Measurements from ENCODE around the gene NCKAP5L.

Gene NCKAP5L

GRCh38 chr12:49795654-49796105 is 32.5 kb downstream of the NCKAP5L start:
- no peak for ATAC-seq
- TF ChIP-seq ISL1 (CRISPR knock-in tag; IDR thresholded peaks at IDR 0.05) (no peak), ZFP30 (CRISPR knock-in tag; IDR thresholded peaks at IDR 0.05) (no peak), OSR1 (CRISPR knock-in tag; IDR thresholded peaks at IDR 0.05) (no peak), TOX (CRISPR knock-in tag; IDR thresholded peaks at IDR 0.05; ENCODE audit: borderline replicate concordance) (no peak), TSHZ2 (CRISPR knock-in tag; IDR thresholded peaks at IDR 0.05) (no peak), TCF4 (CRISPR knock-in tag; IDR thresholded peaks at IDR 0.05; ENCODE audit: borderline replicate concordance) (no peak), SNAI2 (CRISPR knock-in tag; IDR thresholded peaks at IDR 0.05) (no peak), ESRRG (CRISPR knock-in tag; IDR thresholded peaks at IDR 0.05) (no peak), BACH2 (CRISPR knock-in tag; IDR thresholded peaks at IDR 0.05; ENCODE audit: borderline replicate concordance) (no peak), GLIS3 (CRISPR knock-in tag; IDR thresholded peaks at IDR 0.05) (no peak), ARNTL (CRISPR knock-in tag; IDR thresholded peaks at IDR 0.05; ENCODE audit: borderline replicate concordance, low read depth) (no peak), ZNF70 (CRISPR knock-in tag; IDR thresholded peaks at IDR 0.05) (no peak), ZC3H10 (CRISPR knock-in tag; IDR thresholded peaks at IDR 0.05) (no peak), CSDC2 (CRISPR knock-in tag; IDR thresholded peaks at IDR 0.05) (no peak), ZFP3 (CRISPR knock-in tag; IDR thresholded peaks at IDR 0.05) (no peak), PATZ1 (CRISPR knock-in tag; IDR thresholded peaks at IDR 0.05; ENCODE audit: borderline replicate concordance) (no peak)

GRCh38 chr12:49794811-49795653 is 33.2 kb downstream of the NCKAP5L start:
- TF ChIP-seq SNAI2 (CRISPR knock-in tag; IDR thresholded peaks at IDR 0.05) (no peak), ZNF565 (CRISPR knock-in tag; conservative IDR thresholded peaks at IDR 0.05; ENCODE audit: low read depth) (no peak), RARB (CRISPR knock-in tag; IDR thresholded peaks at IDR 0.05) (no peak), GLIS3 (CRISPR knock-in tag; IDR thresholded peaks at IDR 0.05) (no peak), ZFP3 (CRISPR knock-in tag; IDR thresholded peaks at IDR 0.05) (no peak), CREB5 (CRISPR knock-in tag; IDR thresholded peaks at IDR 0.05; ENCODE audit: low read depth) (no peak), TOX (CRISPR knock-in tag; IDR thresholded peaks at IDR 0.05; ENCODE audit: borderline replicate concordance) (no peak)
- ATAC-seq = no peak

- no peak for ATAC-seq
- TF ChIP-seq ZNF8 (CRISPR knock-in tag; IDR thresholded peaks at IDR 0.05) = no peak
- TF ChIP-seq CSDC2 (CRISPR knock-in tag; IDR thresholded peaks at IDR 0.05) = no peak
- TF ChIP-seq ISL1 (CRISPR knock-in tag; IDR thresholded peaks at IDR 0.05) = no peak
- TF ChIP-seq BACH2 (CRISPR knock-in tag; IDR thresholded peaks at IDR 0.05; ENCODE audit: borderline replicate concordance) = no peak
- no peak for TF ChIP-seq OSR1 (CRISPR knock-in tag; IDR thresholded peaks at IDR 0.05)
- no peak for TF ChIP-seq RARB (CRISPR knock-in tag; IDR thresholded peaks at IDR 0.05)
- no peak for TF ChIP-seq CREB5 (CRISPR knock-in tag; IDR thresholded peaks at IDR 0.05; ENCODE audit: low read depth)
These were observed 34.2 kb downstream of the NCKAP5L start for GRCh38 chr12:49794021-49794420.

GRCh38 chr12:49793620-49794019 is 34.6 kb downstream of the NCKAP5L start:
- no peak for TF ChIP-seq RARB (CRISPR knock-in tag; IDR thresholded peaks at IDR 0.05)
- TF ChIP-seq ZNF70 (CRISPR knock-in tag; IDR thresholded peaks at IDR 0.05) = no peak
- TF ChIP-seq ZFP30 (CRISPR knock-in tag; IDR thresholded peaks at IDR 0.05) = no peak
- no peak for TF ChIP-seq OSR1 (CRISPR knock-in tag; IDR thresholded peaks at IDR 0.05)
- no peak for TF ChIP-seq ZNF565 (CRISPR knock-in tag; conservative IDR thresholded peaks at IDR 0.05; ENCODE audit: low read depth)
- no peak for TF ChIP-seq ZFP3 (CRISPR knock-in tag; IDR thresholded peaks at IDR 0.05)
- TF ChIP-seq ESRRG (CRISPR knock-in tag; IDR thresholded peaks at IDR 0.05) = no peak
- no peak for TF ChIP-seq PPARA (CRISPR knock-in tag; IDR thresholded peaks at IDR 0.05; ENCODE audit: borderline replicate concordance)
- no peak for TF ChIP-seq TOX (CRISPR knock-in tag; IDR thresholded peaks at IDR 0.05; ENCODE audit: borderline replicate concordance)
- TF ChIP-seq ARNTL (CRISPR knock-in tag; IDR thresholded peaks at IDR 0.05; ENCODE audit: borderline replicate concordance, low read depth) = no peak
- no peak for TF ChIP-seq CREB5 (CRISPR knock-in tag; IDR thresholded peaks at IDR 0.05; ENCODE audit: low read depth)
- ATAC-seq = no peak
